SW 1271 (cell line): Measurements from ENCODE around the gene TENT4A.
A peak's percentile ranks its signal among the peaks of the same experiment; 100 is the strongest.

Experiments used
- DNase-seq, 2 experiments: peaks; one replicate each; lab custom pipeline; 2025; lab: John Stamatoyannopoulos, UW

The TENT4A gene

GRCh38 chr5:6718161-6718681, 5.0 kb downstream of the TENT4A start:
- DNase-seq = no peak

- DNase-seq = no peak
Measured at GRCh38 chr5:6718718-6719117, 5.5 kb downstream of the TENT4A start.

GRCh38 chr5:6719417-6719816, 6.2 kb downstream of the TENT4A start:
- no peak for DNase-seq

- no peak for DNase-seq
Measured at GRCh38 chr5:6719896-6720560, 6.8 kb downstream of the TENT4A start.

GRCh38 chr5:6720561-6720921, 7.3 kb downstream of the TENT4A start:
- no peak for DNase-seq

- DNase-seq = no peak
Measured at GRCh38 chr5:6721442-6721841, 8.2 kb downstream of the TENT4A start.

- DNase-seq = no peak
Measured at GRCh38 chr5:6722015-6722414, 8.8 kb downstream of the TENT4A start.

- DNase-seq = no peak
Measured at GRCh38 chr5:6723122-6723815, 10.0 kb downstream of the TENT4A start.

GRCh38 chr5:6723816-6724300, 10.6 kb downstream of the TENT4A start:
- DNase-seq = no peak

GRCh38 chr5:6724321-6724929, 11.2 kb downstream of the TENT4A start:
- DNase-seq = no peak

- no peak for DNase-seq
Measured at GRCh38 chr5:6725421-6725820, 12.2 kb downstream of the TENT4A start.

GRCh38 chr5:6726006-6726405, 12.8 kb downstream of the TENT4A start:
- no peak for DNase-seq

- DNase-seq = no peak
Measured at GRCh38 chr5:6727231-6727630, 14.0 kb downstream of the TENT4A start.

GRCh38 chr5:6728011-6728794, 15.0 kb downstream of the TENT4A start:
- DNase-seq = no peak

GRCh38 chr5:6728795-6729183, 15.6 kb downstream of the TENT4A start:
- no peak for DNase-seq

GRCh38 chr5:6729386-6730310, 16.4 kb downstream of the TENT4A start:
- DNase-seq = no peak

- no peak for DNase-seq
Measured at GRCh38 chr5:6730407-6730806, 17.2 kb downstream of the TENT4A start.

GRCh38 chr5:6730807-6731206, 17.6 kb downstream of the TENT4A start:
- DNase-seq = no peak

GRCh38 chr5:6731465-6732237, 18.4 kb downstream of the TENT4A start:
- DNase-seq = no peak

GRCh38 chr5:6732634-6733410, 19.6 kb downstream of the TENT4A start:
- peak; percentile 53 to 75 for DNase-seq
